OCI-LY1 (cell line): Measurements from ENCODE around the gene EPC2.

Experiments used
- H2AFZ ChIP-seq: fragments of 200-600 bp; sonication (generic), shearing (Covaris generic); 2 replicates; pipeline ENCODE4 v1.6.0; 2014; ENCODE audit warnings: antibody characterized with exemption, mild to moderate bottlenecking, low read length
- H3F3A ChIP-seq: fragments of 200-600 bp; sonication (generic), shearing (Covaris generic); 2 replicates; pipeline ENCODE4 v1.6.0; 2014; ENCODE audit warnings: mild to moderate bottlenecking, antibody characterized with exemption, low read length, moderate library complexity; ENCODE audit not compliant: insufficient read depth
- H3K27ac ChIP-seq: fragments of 200-600 bp; sonication (generic); 2 replicates; pipeline ENCODE4 v1.5.1; 2014; ENCODE audit warnings: low read length, mixed run types, mild to moderate bottlenecking, low read depth; ENCODE audit not compliant: poor library complexity, severe bottlenecking
- H3K27me3 ChIP-seq: fragments of 200-600 bp; sonication (generic); 2 replicates; pipeline ENCODE4 v1.6.0; 2014; ENCODE audit warnings: antibody characterized with exemption, mild to moderate bottlenecking, low read length, moderate library complexity; ENCODE audit not compliant: insufficient read depth
- H3K36me3 ChIP-seq: fragments of 200-600 bp; sonication (generic); 2 replicates; pipeline ENCODE4 v1.6.1; 2014; ENCODE audit warnings: mild to moderate bottlenecking, antibody characterized with exemption, low read length, moderate library complexity, mixed read lengths; ENCODE audit not compliant: insufficient read depth
- H3K4me1 ChIP-seq: fragments of 200-600 bp; sonication (generic); 2 replicates; pipeline ENCODE4 v1.5.1; 2014; ENCODE audit warnings: mild to moderate bottlenecking, low read length, moderate library complexity; ENCODE audit not compliant: insufficient read depth, severe bottlenecking
- H3K4me2 ChIP-seq: fragments of 200-600 bp; sonication (generic), shearing (Covaris generic); 2 replicates; pipeline ENCODE4 v1.6.1; 2014; ENCODE audit warnings: low read length
- H3K4me3 ChIP-seq: fragments of 200-600 bp; sonication (generic); 2 replicates; pipeline ENCODE4 v1.5.1; 2014; ENCODE audit warnings: low read length, low read depth, mild to moderate bottlenecking, mixed read lengths; ENCODE audit not compliant: poor library complexity, severe bottlenecking
- H3K79me2 ChIP-seq: fragments of 200-600 bp; shearing (Covaris generic); 2 replicates; pipeline ENCODE4 v1.6.1; 2016; ENCODE audit warnings: mixed run types, low read length, mixed read lengths; ENCODE audit not compliant: insufficient read depth
- H3K9ac ChIP-seq: fragments of 200-600 bp; sonication (generic), shearing (Covaris generic); 2 replicates; pipeline ENCODE4 v1.6.1; 2014; ENCODE audit warnings: mild to moderate bottlenecking, low read length, mixed read lengths
- H3K9me2 ChIP-seq: fragments of 200-600 bp; sonication (generic), shearing (Covaris generic); 2 replicates; pipeline ENCODE4 v1.6.1; 2014; ENCODE audit warnings: low read depth, mild to moderate bottlenecking, low read length, mixed read lengths
- H3K9me3 ChIP-seq: fragments of 200-600 bp; shearing (Covaris generic); 2 replicates; pipeline ENCODE4 v1.6.1; 2014; ENCODE audit warnings: low read length, mixed read lengths
- H4K20me1 ChIP-seq: fragments of 200-600 bp; sonication (generic), shearing (Covaris generic); 2 replicates; pipeline ENCODE4 v1.6.0; 2016; ENCODE audit warnings: mild to moderate bottlenecking, low read length; ENCODE audit not compliant: insufficient read depth
- EZH2 ChIP-seq: fragments of 200-600 bp; sonication (generic), shearing (Covaris generic); IDR thresholded peaks from 2 replicates; pipeline ENCODE4 v1.8.0; 2017; ENCODE audit warnings: borderline replicate concordance, mixed run types, mild to moderate bottlenecking, antibody characterized with exemption, low read length, moderate library complexity, mixed read lengths
- TF ChIP-seq, protein P1 (sequence below): fragments of 200-600 bp; sonication (generic), shearing (Covaris generic); IDR thresholded peaks from 2 replicates; pipeline ENCODE4 v1.5.1; 2017; ENCODE audit warnings: mild to moderate bottlenecking, antibody characterized with exemption, low read length, moderate library complexity, mixed read lengths

EPC2 gene

DNA sequence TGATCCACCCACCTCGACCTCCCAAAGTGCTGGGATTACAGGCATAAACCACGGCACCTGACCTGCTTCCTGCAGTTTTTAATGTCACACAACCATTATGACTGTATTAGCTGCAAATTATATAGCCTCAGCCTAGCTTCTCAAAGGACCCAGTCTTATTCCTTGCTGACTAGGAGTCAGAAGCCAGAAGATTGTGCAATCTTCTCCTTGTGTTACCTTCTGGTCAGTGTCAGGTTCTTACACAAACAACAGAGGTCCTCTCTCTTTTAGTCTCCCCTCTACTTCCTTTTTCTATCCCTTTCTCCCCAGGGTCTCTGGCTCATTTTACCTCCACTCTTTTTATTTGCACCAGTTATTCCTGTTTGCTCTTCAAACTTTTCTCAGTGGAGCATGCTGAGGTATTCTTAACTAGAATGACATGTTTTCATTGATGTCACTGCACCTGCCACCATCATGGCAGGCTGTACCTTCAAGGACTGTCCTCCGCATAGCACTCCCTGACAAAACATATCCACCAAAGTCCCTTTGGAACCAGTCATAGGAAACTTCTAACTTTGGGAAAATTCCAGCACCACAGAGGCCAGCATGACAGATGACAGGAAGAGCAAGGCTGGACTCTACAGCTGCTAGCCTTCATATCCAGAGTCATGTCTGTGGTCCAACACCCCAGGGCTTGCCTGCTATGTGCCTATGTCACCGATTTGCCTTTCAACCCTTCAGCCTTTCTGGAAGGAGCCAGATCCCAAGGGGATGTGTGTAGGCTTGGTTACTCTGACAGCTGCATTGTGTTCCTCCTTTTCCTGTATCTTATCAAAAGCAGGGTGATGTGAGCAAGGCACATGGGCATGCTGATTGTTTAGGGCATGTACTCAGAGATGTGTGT is 45.2 kb upstream of the EPC2 start:
- no peaks in the 10 kb centered on the region for H4K20me1 ChIP-seq
- H3K9me3 ChIP-seq = no peaks in the 10 kb centered on the region
- H3K9me2 ChIP-seq = no peaks in the 10 kb centered on the region
- H3K27me3 ChIP-seq = peaks cover 4% of the 10 kb centered on the region; the same call in 1 of the 2 replicates
- no peak overlapping the region for H3K4me3 ChIP-seq
- H3K9ac ChIP-seq = no peak overlapping the region
- H3K4me1 ChIP-seq = no peaks in the 10 kb centered on the region
- H3K79me2 ChIP-seq = no peaks in the 10 kb centered on the region
- no peak overlapping the region for H3K27ac ChIP-seq
- H3F3A ChIP-seq = no peaks in the 10 kb centered on the region
- no peaks in the 10 kb centered on the region for H3K36me3 ChIP-seq
- H3K4me2 ChIP-seq = no peak overlapping the region
- TF ChIP-seq EZH2 = no peak
- TF ChIP-seq, protein P1, sequence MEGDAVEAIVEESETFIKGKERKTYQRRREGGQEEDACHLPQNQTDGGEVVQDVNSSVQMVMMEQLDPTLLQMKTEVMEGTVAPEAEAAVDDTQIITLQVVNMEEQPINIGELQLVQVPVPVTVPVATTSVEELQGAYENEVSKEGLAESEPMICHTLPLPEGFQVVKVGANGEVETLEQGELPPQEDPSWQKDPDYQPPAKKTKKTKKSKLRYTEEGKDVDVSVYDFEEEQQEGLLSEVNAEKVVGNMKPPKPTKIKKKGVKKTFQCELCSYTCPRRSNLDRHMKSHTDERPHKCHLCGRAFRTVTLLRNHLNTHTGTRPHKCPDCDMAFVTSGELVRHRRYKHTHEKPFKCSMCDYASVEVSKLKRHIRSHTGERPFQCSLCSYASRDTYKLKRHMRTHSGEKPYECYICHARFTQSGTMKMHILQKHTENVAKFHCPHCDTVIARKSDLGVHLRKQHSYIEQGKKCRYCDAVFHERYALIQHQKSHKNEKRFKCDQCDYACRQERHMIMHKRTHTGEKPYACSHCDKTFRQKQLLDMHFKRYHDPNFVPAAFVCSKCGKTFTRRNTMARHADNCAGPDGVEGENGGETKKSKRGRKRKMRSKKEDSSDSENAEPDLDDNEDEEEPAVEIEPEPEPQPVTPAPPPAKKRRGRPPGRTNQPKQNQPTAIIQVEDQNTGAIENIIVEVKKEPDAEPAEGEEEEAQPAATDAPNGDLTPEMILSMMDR = no peak
- H2AFZ ChIP-seq = no peak overlapping the region

DNA sequence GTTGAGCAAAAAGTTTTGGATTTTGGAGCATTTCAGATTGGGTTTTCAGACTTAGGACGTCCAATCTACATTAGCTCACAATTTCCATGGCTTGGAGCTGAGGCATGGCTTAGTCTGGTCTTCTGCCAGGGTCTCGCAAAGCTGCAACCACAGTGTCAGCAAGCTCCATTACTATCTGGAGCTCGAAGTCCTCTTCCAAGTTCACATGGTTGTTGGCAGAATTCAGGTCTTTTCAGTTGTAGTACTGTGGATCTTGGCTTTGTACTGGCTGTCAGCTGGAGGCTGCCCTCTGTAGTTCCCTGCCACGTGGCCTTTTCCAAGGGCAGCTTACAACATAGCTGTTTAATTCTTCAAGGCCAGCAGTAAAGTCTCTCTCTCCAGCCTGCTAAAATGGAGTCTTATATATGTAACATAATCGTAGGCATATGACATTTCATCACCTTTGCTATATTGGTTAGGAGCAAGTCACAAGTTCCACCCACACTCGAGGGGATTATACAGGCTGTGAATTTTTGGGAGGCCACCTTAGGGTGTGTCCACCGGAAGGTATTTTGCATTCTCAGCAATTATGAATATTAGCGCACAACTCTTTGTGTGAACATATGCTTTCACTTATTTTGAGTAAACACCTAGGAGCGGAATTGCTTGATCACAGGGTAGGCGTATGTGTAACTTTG is 41.5 kb upstream of the EPC2 start:
- Histone ChIP-seq H3K4me3 (no peak overlapping the region), H3K9ac (no peak overlapping the region), H3K9me3 (no peaks in the 10 kb centered on the region), H2AFZ (no peak overlapping the region), H3K9me2 (no peaks in the 10 kb centered on the region), H3K27ac (no peak overlapping the region), H3K36me3 (no peaks in the 10 kb centered on the region), H3K4me1 (no peaks in the 10 kb centered on the region), H4K20me1 (no peaks in the 10 kb centered on the region), H3F3A (no peaks in the 10 kb centered on the region), H3K79me2 (no peaks in the 10 kb centered on the region), H3K27me3 (peaks cover 4% of the 10 kb centered on the region; the same call in 1 of the 2 replicates), H3K4me2 (no peak overlapping the region)
- TF ChIP-seq, protein P1 = no peak

DNA sequence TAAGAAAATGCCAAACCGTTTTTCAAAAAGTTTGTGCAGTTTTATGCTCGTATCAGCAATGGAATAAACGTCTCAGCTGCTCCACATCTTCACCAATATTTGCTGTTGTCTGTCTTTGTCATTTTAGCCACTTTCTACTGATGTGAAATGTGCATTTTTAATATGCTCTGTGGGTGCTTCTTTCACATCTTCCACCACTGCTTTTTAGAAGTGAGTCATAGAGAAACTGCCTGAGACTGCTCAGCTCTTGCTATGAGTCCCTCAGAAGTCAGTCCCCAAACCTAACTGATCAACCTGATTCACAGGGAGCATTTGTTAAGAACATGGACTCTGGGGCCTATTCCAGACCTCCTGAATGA is 41.0 kb upstream of the EPC2 start:
- H3K79me2 ChIP-seq = no peaks in the 10 kb centered on the region
- H3K27me3 ChIP-seq = peaks cover 4% of the 10 kb centered on the region; the same call in 1 of the 2 replicates
- no peaks in the 10 kb centered on the region for H3K9me3 ChIP-seq
- no peak overlapping the region for H2AFZ ChIP-seq
- no peaks in the 10 kb centered on the region for H3K4me1 ChIP-seq
- TF ChIP-seq, protein P1 = no peak
- no peak for TF ChIP-seq EZH2
- no peak overlapping the region for H3K27ac ChIP-seq
- no peak overlapping the region for H3K4me2 ChIP-seq
- no peaks in the 10 kb centered on the region for H3K36me3 ChIP-seq
- H3K9me2 ChIP-seq = no peaks in the 10 kb centered on the region
- H3K4me3 ChIP-seq = no peak overlapping the region
- H3F3A ChIP-seq = no peaks in the 10 kb centered on the region
- H4K20me1 ChIP-seq = no peaks in the 10 kb centered on the region
- no peak overlapping the region for H3K9ac ChIP-seq
